ENCODE results near the gene SLC4A2.
A peak's percentile ranks its signal among the peaks of the same experiment; 100 is the strongest.

SLC4A2 gene

GRCh38 chr7:151095828-151096475 lies 36.6 kb downstream of the SLC4A2 start:
- no peak for DNase-seq

- no peak for DNase-seq
These were observed 40.3 kb downstream of the SLC4A2 start for GRCh38 chr7:151099486-151100211.

- no peak for DNase-seq
These were observed 41.5 kb downstream of the SLC4A2 start for GRCh38 chr7:151100921-151101320.

GRCh38 chr7:151101621-151102396 lies 42.4 kb downstream of the SLC4A2 start:
- no peak for DNase-seq

GRCh38 chr7:151102991-151103390 lies 43.6 kb downstream of the SLC4A2 start:
- no peak for DNase-seq

- no peak for DNase-seq
These were observed 44.6 kb downstream of the SLC4A2 start for GRCh38 chr7:151103973-151104372.

GRCh38 chr7:151104411-151105235 lies 45.2 kb downstream of the SLC4A2 start:
- no peak for DNase-seq

GRCh38 chr7:151107882-151108281 lies 48.5 kb downstream of the SLC4A2 start:
- DNase-seq: no peak

GRCh38 chr7:151109094-151110048 lies 50.0 kb downstream of the SLC4A2 start:
- DNase-seq: no peak

GRCh38 chr7:151110236-151110940 lies 51.0 kb downstream of the SLC4A2 start:
- DNase-seq: no peak

- DNase-seq: peak; percentile 32 to 63
These were observed 51.7 kb downstream of the SLC4A2 start for GRCh38 chr7:151110941-151111645.

- no peak for DNase-seq
These were observed 54.2 kb downstream of the SLC4A2 start for GRCh38 chr7:151113344-151114150.

GRCh38 chr7:151114151-151115090 lies 55.0 kb downstream of the SLC4A2 start:
- DNase-seq: no peak

- no peak for DNase-seq
These were observed 55.9 kb downstream of the SLC4A2 start for GRCh38 chr7:151115121-151115835.

- DNase-seq: no peak
These were observed 56.5 kb downstream of the SLC4A2 start for GRCh38 chr7:151115836-151116418.

- no peak for DNase-seq
These were observed 57.4 kb downstream of the SLC4A2 start for GRCh38 chr7:151116603-151117440.

Measured in SHP77 (cell line).